Measurements from ENCODE around the gene TMEM143. TPM values are rescaled to one million over a fixed set of nuclear protein-coding genes. Genes with fewer than 3 reads are reported as not detected.

The TMEM143 gene
- total and polyA plus RNA-seq, 4 experiments from 2014 or later, result 3.8 to 31.8 (median 17.9) TPM

DNA sequence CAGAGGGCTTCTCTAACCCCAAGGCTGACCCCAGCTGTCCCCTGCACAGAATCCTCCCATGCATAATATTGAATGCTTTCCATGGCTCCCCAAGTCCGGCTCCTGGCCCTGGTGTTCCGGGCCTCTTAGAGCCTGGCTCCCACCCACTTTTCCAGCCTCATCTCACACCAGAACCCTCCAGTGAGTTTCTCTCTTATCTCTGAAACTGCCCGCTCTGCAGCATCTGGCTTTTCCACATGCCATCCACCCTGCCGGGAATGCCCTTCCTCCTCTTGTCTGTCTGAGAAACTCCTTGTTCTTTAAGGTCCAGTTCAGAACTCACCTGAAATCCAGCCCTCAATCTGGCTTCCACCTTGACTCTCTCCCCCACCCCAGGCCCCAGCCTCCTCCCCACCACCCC is 7.2 kb upstream of the TMEM143 start:
- Mint-ChIP-seq H3K27ac (no peak overlapping the region), H3K4me1 (no peaks in the 10 kb centered on the region), H3K9me3 (no peaks in the 10 kb centered on the region), H3K27me3 (no peaks in the 10 kb centered on the region), H3K4me3 (no peak overlapping the region), H3K36me3 (no peaks in the 10 kb centered on the region)
- ChIA-PET CTCF (ENCODE audit: partially characterized antibody) (interaction anchor here (1.2 kb wide), 1 partner anchor 20 kb away, joined by 5 read pairs; the partner anchor contains the start of gene KDELR1), POLR2A (ENCODE audit: partially characterized antibody) (no interaction called here)
- no peaks in the 10 kb centered on the region for H3K27me3 ChIP-seq (ENCODE audit: insufficient read depth, low read length)
- H3K4me3 ChIP-seq (ENCODE audit: low read length in 2 of 2), result no peak overlapping the region
- H3K36me3 ChIP-seq (ENCODE audit: insufficient read depth, low read length), result no peaks in the 10 kb centered on the region
- H3K27ac ChIP-seq (ENCODE audit: low read depth, low read length), result no peak overlapping the region
- no peaks in the 10 kb centered on the region for H3K9me3 ChIP-seq (ENCODE audit: control insufficient read depth in 1 of 2, low read length in 2 of 2)
- intact Hi-C loops (cut with micrococcal nuclease), result no loop called here
- no peak for DNase-seq
- no peaks in the 10 kb centered on the region for H3K4me1 ChIP-seq (ENCODE audit: insufficient read depth, low read length)

DNA sequence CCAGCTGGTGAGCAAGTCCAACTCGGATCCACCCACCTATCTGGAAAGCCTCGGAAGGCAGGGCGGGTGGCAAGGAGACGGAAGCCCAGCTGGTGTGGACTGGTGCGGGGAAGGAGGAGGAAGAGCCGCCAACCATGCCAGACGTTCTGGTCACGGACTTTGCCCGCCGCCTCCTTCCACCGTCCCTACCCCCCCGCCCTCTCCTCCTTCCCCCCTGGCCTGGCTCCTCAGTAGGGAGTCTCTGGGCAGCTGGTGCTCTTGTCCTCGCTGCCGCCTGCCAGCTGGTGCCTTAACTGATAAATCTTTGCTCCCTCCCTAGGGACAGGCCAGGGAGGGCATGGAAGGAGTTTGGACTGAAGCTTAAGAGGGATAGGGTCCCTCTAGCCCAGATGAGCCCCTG is 5.2 kb upstream of the TMEM143 start:
- ChIA-PET CTCF (ENCODE audit: partially characterized antibody) (interaction anchor here (1.0 kb wide), 1 partner anchor 23 kb away, joined by 3 read pairs; the partner anchor contains the start of gene KDELR1), POLR2A (ENCODE audit: partially characterized antibody) (no interaction called here)
- peaks cover 0 to 1% of the 10 kb centered on the region in 2 donors for H3K36me3 Mint-ChIP-seq
- Histone ChIP-seq H3K4me3 (ENCODE audit: low read length in 2 of 2) (no peak overlapping the region), H3K36me3 (ENCODE audit: insufficient read depth, low read length) (no peaks in the 10 kb centered on the region), H3K27me3 (ENCODE audit: insufficient read depth, low read length) (no peaks in the 10 kb centered on the region), H3K27ac (ENCODE audit: low read depth, low read length) (no peak overlapping the region), H3K9me3 (ENCODE audit: control insufficient read depth in 1 of 2, low read length in 2 of 2) (no peaks in the 10 kb centered on the region), H3K4me1 (ENCODE audit: insufficient read depth, low read length) (peaks cover 8% of the 10 kb centered on the region)
- H3K27ac Mint-ChIP-seq, result no peak overlapping the region
- H3K4me3 Mint-ChIP-seq, result no peak overlapping the region
- H3K9me3 Mint-ChIP-seq, result no peaks in the 10 kb centered on the region
- no peak for DNase-seq
- intact Hi-C loops (cut with micrococcal nuclease), result loop anchor here (10.0 kb wide), 1 partner anchor 1514 kb away; the partner anchor contains the start of gene AP2S1
- H3K27me3 Mint-ChIP-seq, result no peaks in the 10 kb centered on the region
- peaks cover under 1 to 4% (median 2%) of the 10 kb centered on the region in 4 donors for H3K4me1 Mint-ChIP-seq

DNA sequence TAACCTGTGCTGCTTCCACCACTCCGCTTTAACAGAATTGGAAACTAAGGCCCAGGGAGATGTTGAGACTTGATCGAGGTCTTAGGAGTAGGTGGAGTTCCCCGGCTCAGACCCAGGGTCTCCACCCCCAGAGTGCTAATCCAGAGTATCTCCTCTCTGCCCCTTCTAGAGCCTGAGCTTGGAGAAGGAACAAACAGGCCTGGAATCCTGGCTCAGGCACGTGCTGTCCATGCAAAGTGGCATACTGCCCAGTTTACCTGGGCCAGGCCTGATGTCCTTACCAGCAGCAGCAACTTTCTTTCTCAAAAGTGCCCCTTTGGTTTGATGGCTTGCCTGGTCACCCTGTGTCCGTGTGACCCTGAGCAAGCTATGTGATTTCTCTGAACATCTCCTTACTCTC is 4.1 kb upstream of the TMEM143 start:
- Mint-ChIP-seq H3K36me3 (peaks cover 0 to 5% of the 10 kb centered on the region in 2 donors), H3K9me3 (no peaks in the 10 kb centered on the region), H3K4me3 (no peak overlapping the region), H3K27ac (peak overlapping the region in 3 of 7 donors; percentile 7 to 74 (median 9)), H3K4me1 (peaks cover 3 to 11% (median 5%) of the 10 kb centered on the region in 4 donors), H3K27me3 (no peaks in the 10 kb centered on the region)
- no peaks in the 10 kb centered on the region for H3K36me3 ChIP-seq (ENCODE audit: insufficient read depth, low read length)
- no peak for DNase-seq
- CTCF ChIA-PET (ENCODE audit: partially characterized antibody), result no interaction called here
- H3K4me3 ChIP-seq (ENCODE audit: low read length in 2 of 2), result no peak overlapping the region
- POLR2A ChIA-PET (ENCODE audit: partially characterized antibody), result no interaction called here
- no peak overlapping the region for H3K27ac ChIP-seq (ENCODE audit: low read depth, low read length)
- H3K4me1 ChIP-seq (ENCODE audit: insufficient read depth, low read length), result peaks cover 15% of the 10 kb centered on the region
- intact Hi-C loops (cut with micrococcal nuclease), result loop anchor here (10.0 kb wide), 1 partner anchor 1513 kb away; the partner anchor contains the start of gene AP2S1
- no peaks in the 10 kb centered on the region for H3K9me3 ChIP-seq (ENCODE audit: control insufficient read depth in 1 of 2, low read length in 2 of 2)
- H3K27me3 ChIP-seq (ENCODE audit: insufficient read depth, low read length), result no peaks in the 10 kb centered on the region

DNA sequence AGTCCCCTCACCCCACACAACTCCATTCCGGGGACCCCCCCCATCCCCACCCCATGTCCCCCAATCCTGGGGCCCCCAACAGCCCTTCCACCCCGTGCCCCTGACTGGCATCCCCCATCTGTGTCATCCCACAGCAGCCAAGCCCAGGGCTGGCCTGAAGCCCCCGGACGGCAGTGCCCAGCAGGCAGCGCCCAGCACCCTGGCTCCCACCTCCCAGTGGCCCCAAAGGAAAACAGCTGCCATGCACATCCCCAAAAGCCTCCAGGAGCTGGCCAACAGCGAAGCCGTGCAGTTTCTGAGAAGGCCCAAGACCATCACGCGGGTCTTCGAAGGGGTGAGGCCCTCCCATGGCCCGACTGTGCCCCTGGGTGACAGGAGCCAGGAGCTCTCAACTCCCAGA is 1.9 kb upstream of the TMEM143 start:
- ChIA-PET POLR2A (ENCODE audit: partially characterized antibody) (no interaction called here), CTCF (ENCODE audit: partially characterized antibody) (interaction anchor here (2.4 kb wide), 1 partner anchor 25 kb away, joined by 21 read pairs; the partner anchor contains the start of gene KDELR1)
- peaks cover 4 to 14% (median 5%) of the 10 kb centered on the region in 4 donors for H3K4me1 Mint-ChIP-seq

DNA sequence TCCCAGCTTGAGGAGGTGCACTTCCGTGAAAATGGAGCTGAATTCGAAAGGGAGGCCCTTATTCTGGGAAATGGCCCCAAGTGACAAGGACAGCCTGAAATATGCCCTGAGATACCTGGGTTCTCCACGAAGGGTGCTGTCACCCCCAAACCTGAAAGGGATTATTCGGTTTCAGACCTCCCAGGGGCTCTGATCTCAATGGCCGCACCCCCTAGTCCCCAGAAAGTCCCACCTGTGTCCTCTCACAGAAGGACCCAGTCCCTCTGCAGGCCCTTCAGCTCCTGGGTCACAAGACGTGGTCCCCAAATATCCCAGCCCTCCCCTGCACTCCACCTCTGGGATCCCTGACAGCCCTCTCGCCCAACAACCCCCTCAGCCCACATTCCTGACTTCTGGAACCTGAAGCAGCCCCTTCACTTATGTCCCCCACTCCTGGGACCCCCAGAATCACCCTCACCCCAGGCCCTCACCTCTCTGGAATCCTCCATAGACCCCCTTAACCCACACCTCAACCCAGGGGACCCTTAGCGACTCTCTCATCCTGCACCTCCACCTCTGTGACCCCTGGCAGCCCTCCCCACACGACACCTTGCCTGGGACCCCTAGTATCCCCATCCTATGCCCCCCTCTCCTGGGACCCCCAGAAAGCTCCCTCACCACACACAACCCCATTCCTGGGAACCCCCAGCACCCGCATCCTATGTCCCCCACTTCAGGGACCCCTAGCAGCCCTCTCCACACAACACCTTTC is 1.0 kb upstream of the TMEM143 start:
- CTCF ChIA-PET (ENCODE audit: partially characterized antibody), result interaction anchor here (0.9 to 2.4 kb wide), 9 partner anchors 10 to 50 kb away, joined by 3 to 21 read pairs (median 5); partner anchors contain the start of genes EMP3 and KDELR1

More for the DNA sequence above, 1.9 kb upstream of the TMEM143 start:
- DNase-seq, result no peak
- H3K9me3 ChIP-seq (ENCODE audit: control insufficient read depth in 1 of 2, low read length in 2 of 2), result no peaks in the 10 kb centered on the region
- no peaks in the 10 kb centered on the region for H3K27me3 ChIP-seq (ENCODE audit: insufficient read depth, low read length)
- Mint-ChIP-seq H3K36me3 (peaks cover 3 to 5% of the 10 kb centered on the region in 2 donors), H3K4me3 (no peak overlapping the region), H3K27ac (peak overlapping the region in 2 of 7 donors; percentile 24 to 92), H3K27me3 (no peaks in the 10 kb centered on the region), H3K9me3 (no peaks in the 10 kb centered on the region)
- H3K27ac ChIP-seq (ENCODE audit: low read depth, low read length), result no peak overlapping the region
- peaks cover 17% of the 10 kb centered on the region for H3K4me1 ChIP-seq (ENCODE audit: insufficient read depth, low read length)
- no peak overlapping the region for H3K4me3 ChIP-seq (ENCODE audit: low read length in 2 of 2)
- H3K36me3 ChIP-seq (ENCODE audit: insufficient read depth, low read length), result no peaks in the 10 kb centered on the region
- intact Hi-C loops (cut with micrococcal nuclease), result loop anchor here (2.0 to 10.0 kb wide), 2 partner anchors 25 to 1511 kb away; partner anchors contain the start of genes AP2S1 and KDELR1

DNA sequence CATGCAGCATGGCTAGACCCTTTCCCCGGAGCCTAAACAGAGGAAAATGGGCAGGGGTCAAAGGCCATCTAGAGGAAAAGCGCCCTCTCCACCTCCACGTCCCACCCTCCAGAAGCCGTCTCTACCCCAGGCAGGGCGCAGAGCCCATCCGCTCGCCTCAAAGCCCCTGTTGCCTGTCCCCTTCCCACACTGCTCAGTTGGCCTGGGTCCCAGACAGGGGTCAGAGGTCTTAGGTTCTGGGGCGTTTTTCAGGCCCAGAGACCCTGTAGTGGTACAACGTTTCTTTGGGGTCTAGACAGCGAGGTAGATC is 285 bp downstream of the TMEM143 start:
- H3K27ac ChIP-seq (ENCODE audit: low read depth, low read length), result peak overlapping the region; percentile 88
- intact Hi-C loops (cut with micrococcal nuclease), result loop anchor here (1.0 to 10.0 kb wide), 5 partner anchors 31 to 1509 kb away; partner anchors contain the start of genes AP2S1 and CYTH2
- H3K27ac Mint-ChIP-seq, result peak overlapping the region; percentile 87 to 98 (median 92)
- H3K9me3 Mint-ChIP-seq, result no peaks in the 10 kb centered on the region
- POLR2A ChIA-PET (ENCODE audit: partially characterized antibody), result interaction anchor here (0.8 to 3.4 kb wide), 27 partner anchors 10 to 1487 kb away, joined by 3 to 65 read pairs (median 5); partner anchors contain the start of genes CA11, CARD8, DBP and EMP3
- no peaks in the 10 kb centered on the region for H3K27me3 Mint-ChIP-seq
- no peaks in the 10 kb centered on the region for H3K27me3 ChIP-seq (ENCODE audit: insufficient read depth, low read length)
- no peaks in the 10 kb centered on the region for H3K9me3 ChIP-seq (ENCODE audit: control insufficient read depth in 1 of 2, low read length in 2 of 2)
- peak overlapping the region; percentile 87 to 96 (median 94) for H3K4me3 Mint-ChIP-seq
- H3K36me3 Mint-ChIP-seq, result peaks cover 5 to 10% of the 10 kb centered on the region in 2 donors
- DNase-seq, result no peak
- H3K4me1 ChIP-seq (ENCODE audit: insufficient read depth, low read length), result peaks cover 17% of the 10 kb centered on the region
- no peaks in the 10 kb centered on the region for H3K36me3 ChIP-seq (ENCODE audit: insufficient read depth, low read length)
- H3K4me3 ChIP-seq (ENCODE audit: low read length in 2 of 2), result peak overlapping the region; percentile 93 to 94
- H3K4me1 Mint-ChIP-seq, result peaks cover 4 to 14% (median 5%) of the 10 kb centered on the region in 4 donors
- CTCF ChIA-PET (ENCODE audit: partially characterized antibody), result interaction anchor here (0.5 to 2.4 kb wide), 14 partner anchors 9 to 607 kb away, joined by 3 to 21 read pairs (median 3); partner anchors contain the start of genes EMP3 and KDELR1

More for the DNA sequence above, 1.0 kb upstream of the TMEM143 start:
- Mint-ChIP-seq H3K36me3 (peaks cover 4 to 5% of the 10 kb centered on the region in 2 donors), H3K9me3 (no peaks in the 10 kb centered on the region), H3K27ac (peak overlapping the region; percentile 87 to 98 (median 92)), H3K27me3 (no peaks in the 10 kb centered on the region), H3K4me3 (peak overlapping the region; percentile 48 to 96 (median 94)), H3K4me1 (peaks cover 4 to 14% (median 5%) of the 10 kb centered on the region in 4 donors)
- peak overlapping the region; percentile 63 for H3K27ac ChIP-seq (ENCODE audit: low read depth, low read length)
- POLR2A ChIA-PET (ENCODE audit: partially characterized antibody), result interaction anchor here (0.8 to 3.4 kb wide), 18 partner anchors 8 to 281 kb away, joined by 3 to 65 read pairs (median 4); partner anchors contain the start of genes CA11, CARD8, DBP and EMP3
- no peaks in the 10 kb centered on the region for H3K9me3 ChIP-seq (ENCODE audit: control insufficient read depth in 1 of 2, low read length in 2 of 2)
- H3K36me3 ChIP-seq (ENCODE audit: insufficient read depth, low read length), result no peaks in the 10 kb centered on the region
- peak overlapping the region; percentile 73 to 93 for H3K4me3 ChIP-seq (ENCODE audit: low read length in 2 of 2)
- intact Hi-C loops (cut with micrococcal nuclease), result loop anchor here (1.0 to 10.0 kb wide), 6 partner anchors 26 to 1510 kb away; partner anchors contain the start of genes AP2S1, DBP, GRWD1 and KDELR1
- no peak for DNase-seq
- H3K27me3 ChIP-seq (ENCODE audit: insufficient read depth, low read length), result no peaks in the 10 kb centered on the region
- peaks cover 17% of the 10 kb centered on the region for H3K4me1 ChIP-seq (ENCODE audit: insufficient read depth, low read length)
